ENCODE measurements around the gene MYO5B. TPM values are rescaled to one million over a fixed set of nuclear protein-coding genes. Genes with fewer than 3 reads are reported as not detected.

Gene MYO5B
- total and polyA plus RNA-seq, 2 donors (not counting 1 experiment from before 2014, with no cell fraction given): 0.30 to 1.7 TPM

GRCh38 chr18:49839012-49839411 is 355.9 kb downstream of the MYO5B start:
- Histone ChIP-seq H3K27ac (ENCODE audit: low read length in 2 of 2) (no peak overlapping the region), H3K4me2 (replicated peaks; ENCODE audit: low read depth, low read length, poor library complexity, severe bottlenecking) (no peak overlapping the region), H3K27me3 (replicated peaks in 1 of 4; ENCODE audit: control extremely low read depth in 1 of 4, control insufficient read depth in 3 of 4, insufficient read depth in 4 of 4, low read length in 3 of 4) (no peaks in the 10 kb centered on the region), H4K20me1 (ENCODE audit: control insufficient read depth, insufficient read depth, low read length, poor library complexity, severe bottlenecking) (no peaks in the 10 kb centered on the region), H3K4me1 (ENCODE audit: control insufficient read depth in 2 of 2, insufficient read depth in 2 of 2, low read length in 2 of 2) (no peaks in the 10 kb centered on the region), H3K9ac (ENCODE audit: low read length) (no peak overlapping the region), H3K36me3 (replicated peaks in 1 of 2; ENCODE audit: control extremely low read depth in 1 of 2, control insufficient read depth in 1 of 2, extremely low read depth in 1 of 2, insufficient read depth in 2 of 2, low read length in 1 of 2) (no peaks in the 10 kb centered on the region), H3K79me2 (ENCODE audit: control insufficient read depth, insufficient read depth, low read length) (no peaks in the 10 kb centered on the region), H3K9me3 (ENCODE audit: control extremely low read depth in 1 of 3, control insufficient read depth in 2 of 3, insufficient read depth in 1 of 3, low read length in 2 of 3) (no peaks in the 10 kb centered on the region), H3K4me3 (ENCODE audit: control extremely low read depth in 1 of 5, extremely low read depth in 1 of 5, insufficient read depth in 1 of 5, low read depth in 2 of 5, low read length in 4 of 5) (no peak overlapping the region), H2AFZ (ENCODE audit: insufficient read depth, low read depth, low read length, poor library complexity, severe bottlenecking) (no peak overlapping the region)
- Mint-ChIP-seq H3K4me1 (no peaks in the 10 kb centered on the region), H3K27me3 (no peaks in the 10 kb centered on the region), H3K4me3 (no peak overlapping the region), H3K9me3 (ENCODE audit: insufficient read depth) (no peaks in the 10 kb centered on the region), H3K27ac (no peak overlapping the region)
- intact Hi-C loops (cut with micrococcal nuclease): no loop called here
- ATAC-seq (ENCODE audit: low read depth): no peak
- WGBS (ENCODE audit: insufficient coverage): 100% methylated on average over 8 of the region's 8 CpGs
- DNase-seq: no peak
- ChIA-PET CTCF (no interaction called here), POLR2A (no interaction called here)
- TF ChIP-seq CTCF (IDR thresholded peaks at IDR 0.05) (no peak), EZH2 (IDR thresholded peaks at IDR 0.05; ENCODE audit: borderline replicate concordance, insufficient read depth, low read depth, low read length, poor library complexity, severe bottlenecking) (no peak)

- no peak overlapping the region for H3K27ac Mint-ChIP-seq
These were observed 356.6 kb downstream of the MYO5B start for GRCh38 chr18:49838381-49838780.

More at GRCh38 chr18:49838381-49838780, 356.6 kb downstream of the MYO5B start:
- Histone ChIP-seq H4K20me1 (ENCODE audit: control insufficient read depth, insufficient read depth, low read length, poor library complexity, severe bottlenecking) (no peaks in the 10 kb centered on the region), H3K27ac (ENCODE audit: low read length in 2 of 2) (no peak overlapping the region), H2AFZ (ENCODE audit: insufficient read depth, low read depth, low read length, poor library complexity, severe bottlenecking) (no peak overlapping the region), H3K36me3 (replicated peaks in 1 of 2; ENCODE audit: control extremely low read depth in 1 of 2, control insufficient read depth in 1 of 2, extremely low read depth in 1 of 2, insufficient read depth in 2 of 2, low read length in 1 of 2) (no peaks in the 10 kb centered on the region), H3K4me3 (ENCODE audit: control extremely low read depth in 1 of 5, extremely low read depth in 1 of 5, insufficient read depth in 1 of 5, low read depth in 2 of 5, low read length in 4 of 5) (no peak overlapping the region), H3K79me2 (ENCODE audit: control insufficient read depth, insufficient read depth, low read length) (no peaks in the 10 kb centered on the region), H3K9me3 (ENCODE audit: control extremely low read depth in 1 of 3, control insufficient read depth in 2 of 3, insufficient read depth in 1 of 3, low read length in 2 of 3) (no peaks in the 10 kb centered on the region), H3K4me1 (ENCODE audit: control insufficient read depth in 2 of 2, insufficient read depth in 2 of 2, low read length in 2 of 2) (no peaks in the 10 kb centered on the region), H3K9ac (ENCODE audit: low read length) (no peak overlapping the region), H3K4me2 (replicated peaks; ENCODE audit: low read depth, low read length, poor library complexity, severe bottlenecking) (no peak overlapping the region), H3K27me3 (replicated peaks in 1 of 4; ENCODE audit: control extremely low read depth in 1 of 4, control insufficient read depth in 3 of 4, insufficient read depth in 4 of 4, low read length in 3 of 4) (no peaks in the 10 kb centered on the region)
- POLR2A ChIA-PET: no interaction called here
- Mint-ChIP-seq H3K4me3 (no peak overlapping the region), H3K4me1 (no peaks in the 10 kb centered on the region), H3K9me3 (ENCODE audit: insufficient read depth) (no peaks in the 10 kb centered on the region), H3K27me3 (no peaks in the 10 kb centered on the region)
- TF ChIP-seq EZH2 (IDR thresholded peaks at IDR 0.05; ENCODE audit: borderline replicate concordance, insufficient read depth, low read depth, low read length, poor library complexity, severe bottlenecking): no peak
- no peak for TF ChIP-seq CTCF (IDR thresholded peaks at IDR 0.05)
- CTCF ChIA-PET: no interaction called here
- WGBS (ENCODE audit: insufficient coverage): 94% methylated on average over 2 of the region's 4 CpGs
- intact Hi-C loops (cut with micrococcal nuclease): no loop called here
- ATAC-seq (ENCODE audit: low read depth) (no peak), DNase-seq (no peak)

Data from B cell (primary cell).